ENCODE results near the gene ENPP7. TPM values are rescaled to one million over a fixed set of nuclear protein-coding genes. Genes with fewer than 3 reads are reported as not detected.

The ENPP7 gene
- total RNA-seq, 1 donor from 2014 or later: not detected

DNA sequence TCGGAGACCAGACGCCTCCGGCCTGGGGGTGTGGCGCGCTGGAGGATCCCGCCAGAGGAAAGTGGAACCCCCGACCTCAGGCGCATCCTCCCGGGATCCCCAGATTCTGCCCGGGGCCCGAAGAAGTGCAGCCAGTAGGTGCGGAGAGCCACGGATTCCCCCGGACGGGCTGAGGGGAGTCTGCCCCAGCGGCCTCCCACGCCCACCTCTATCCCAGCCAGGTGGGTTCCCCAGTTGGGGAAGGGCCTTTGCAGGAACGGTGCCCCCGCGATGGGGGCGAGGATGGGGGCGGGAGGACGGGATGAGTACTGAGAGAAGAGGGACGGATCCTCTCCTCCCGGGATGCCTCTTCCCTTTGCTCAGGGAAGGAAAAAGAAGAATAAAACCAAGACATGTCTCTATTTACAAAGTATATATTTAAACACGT lies 61.0 kb downstream of the ENPP7 start:
- Mint-ChIP-seq H3K36me3 (ENCODE audit: insufficient read depth) (peaks cover 4% of the 10 kb centered on the region), H3K4me1 (ENCODE audit: low read depth) (peaks cover 24% of the 10 kb centered on the region), H3K27ac (no peak overlapping the region), H3K4me3 (ENCODE audit: low read depth) (no peak overlapping the region), H3K9me3 (ENCODE audit: low read depth) (no peaks in the 10 kb centered on the region), H3K27me3 (peaks cover 53% of the 10 kb centered on the region)
- TF ChIP-seq, protein P1, sequence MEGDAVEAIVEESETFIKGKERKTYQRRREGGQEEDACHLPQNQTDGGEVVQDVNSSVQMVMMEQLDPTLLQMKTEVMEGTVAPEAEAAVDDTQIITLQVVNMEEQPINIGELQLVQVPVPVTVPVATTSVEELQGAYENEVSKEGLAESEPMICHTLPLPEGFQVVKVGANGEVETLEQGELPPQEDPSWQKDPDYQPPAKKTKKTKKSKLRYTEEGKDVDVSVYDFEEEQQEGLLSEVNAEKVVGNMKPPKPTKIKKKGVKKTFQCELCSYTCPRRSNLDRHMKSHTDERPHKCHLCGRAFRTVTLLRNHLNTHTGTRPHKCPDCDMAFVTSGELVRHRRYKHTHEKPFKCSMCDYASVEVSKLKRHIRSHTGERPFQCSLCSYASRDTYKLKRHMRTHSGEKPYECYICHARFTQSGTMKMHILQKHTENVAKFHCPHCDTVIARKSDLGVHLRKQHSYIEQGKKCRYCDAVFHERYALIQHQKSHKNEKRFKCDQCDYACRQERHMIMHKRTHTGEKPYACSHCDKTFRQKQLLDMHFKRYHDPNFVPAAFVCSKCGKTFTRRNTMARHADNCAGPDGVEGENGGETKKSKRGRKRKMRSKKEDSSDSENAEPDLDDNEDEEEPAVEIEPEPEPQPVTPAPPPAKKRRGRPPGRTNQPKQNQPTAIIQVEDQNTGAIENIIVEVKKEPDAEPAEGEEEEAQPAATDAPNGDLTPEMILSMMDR (IDR thresholded peaks at IDR 0.05; ENCODE audit: unreplicated experiment): no peak
- no peak for DNase-seq (ENCODE audit: low spot score, unreplicated experiment)

Small RNAs within 50 kb of the gene (microRNA-seq; reads per million reads assigned to microRNA genes)
- gene MIR4739 (ENCODE audit: borderline number of aligned reads, unreplicated experiment): not detected

Other genes starting within 250 kb of the ENPP7 start
- 0.62 and 1.0 TPM in 2 replicates for gene RBFOX3, start 119.9 kb upstream of the ENPP7 start, total RNA-seq
- 106 and 111 TPM in 2 replicates for gene CBX2, start 47.2 kb downstream of the ENPP7 start, total RNA-seq
- gene CBX8, start 66.1 kb downstream of the ENPP7 start, total RNA-seq: 21.7 and 23.1 TPM in 2 replicates
- gene CBX4, start 108.5 kb downstream of the ENPP7 start, total RNA-seq: 22.8 and 24.2 TPM in 2 replicates

Measured in progenitor cell of endocrine pancreas (in vitro differentiated cells).